HUES48 (cell line): Measurements from ENCODE around the gene LIPG.

Experiments used
- H3K27ac ChIP-seq: one replicate; pipeline ENCODE4 v1.7.0; 2013; ENCODE audit warnings: low read depth, low read length, inconsistent platforms
- H3K27me3 ChIP-seq: 2 replicates; pipeline ENCODE4 v1.6.1; 2013; ENCODE audit warnings: mild to moderate bottlenecking, low read length; ENCODE audit not compliant: control insufficient read depth, insufficient read depth
- H3K36me3 ChIP-seq: 2 replicates; pipeline ENCODE4 v1.6.1; 2013; ENCODE audit warnings: low read length; ENCODE audit not compliant: control insufficient read depth, insufficient read depth
- H3K4me1 ChIP-seq: 2 replicates; pipeline ENCODE4 v1.6.1; 2013; ENCODE audit warnings: mild to moderate bottlenecking, low read length; ENCODE audit not compliant: control insufficient read depth, insufficient read depth
- H3K4me3 ChIP-seq: 2 replicates; pipeline ENCODE4 v1.5.1; 2013; ENCODE audit warnings: mild to moderate bottlenecking, low read depth, low read length
- H3K9ac ChIP-seq: 2 replicates; pipeline ENCODE4 v1.6.1; 2013; ENCODE audit warnings: mild to moderate bottlenecking, low read depth, low read length, moderate library complexity
- H3K9me3 ChIP-seq: 2 replicates; pipeline ENCODE4 v1.6.1; 2013; ENCODE audit warnings: low read length; ENCODE audit not compliant: control insufficient read depth, insufficient read depth

LIPG gene

DNA sequence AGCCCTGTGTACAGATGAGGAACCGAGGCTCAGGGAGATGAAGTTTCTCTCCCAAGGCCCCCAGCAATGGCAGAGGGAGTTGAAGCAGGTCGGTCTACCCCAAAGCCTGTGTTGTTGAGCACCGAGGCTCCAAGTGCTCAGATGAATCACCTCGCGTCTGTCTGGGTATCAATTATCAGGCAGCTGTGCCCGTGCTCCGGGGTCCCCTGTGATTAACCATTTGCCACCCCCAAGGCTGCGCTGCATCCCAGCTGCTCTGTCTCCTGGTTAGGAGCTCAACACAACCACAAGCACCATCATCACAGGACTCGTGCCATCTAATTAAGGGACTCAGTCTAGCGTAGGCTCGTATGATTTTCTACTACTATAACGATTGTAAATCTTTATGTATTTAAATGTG, 27.1 kb downstream of the LIPG start:
- peaks cover 5% of the 10 kb centered on the region; the same call in 1 of the 2 replicates for H3K36me3 ChIP-seq
- H3K27ac ChIP-seq = no peak overlapping the region
- H3K9ac ChIP-seq = no peak overlapping the region
- no peaks in the 10 kb centered on the region for H3K9me3 ChIP-seq
- H3K27me3 ChIP-seq = no peaks in the 10 kb centered on the region
- H3K4me1 ChIP-seq = peaks cover 8% of the 10 kb centered on the region
- H3K4me3 ChIP-seq = no peak overlapping the region

GRCh38 chr18:49590608-49591007, 28.8 kb downstream of the LIPG start:
- H3K27me3 ChIP-seq = no peaks in the 10 kb centered on the region
- H3K9ac ChIP-seq = no peak overlapping the region
- H3K27ac ChIP-seq = no peak overlapping the region
- peaks cover 5% of the 10 kb centered on the region for H3K4me1 ChIP-seq
- H3K9me3 ChIP-seq = no peaks in the 10 kb centered on the region
- no peak overlapping the region for H3K4me3 ChIP-seq
- H3K36me3 ChIP-seq = peaks cover 5% of the 10 kb centered on the region; the same call in 1 of the 2 replicates

DNA sequence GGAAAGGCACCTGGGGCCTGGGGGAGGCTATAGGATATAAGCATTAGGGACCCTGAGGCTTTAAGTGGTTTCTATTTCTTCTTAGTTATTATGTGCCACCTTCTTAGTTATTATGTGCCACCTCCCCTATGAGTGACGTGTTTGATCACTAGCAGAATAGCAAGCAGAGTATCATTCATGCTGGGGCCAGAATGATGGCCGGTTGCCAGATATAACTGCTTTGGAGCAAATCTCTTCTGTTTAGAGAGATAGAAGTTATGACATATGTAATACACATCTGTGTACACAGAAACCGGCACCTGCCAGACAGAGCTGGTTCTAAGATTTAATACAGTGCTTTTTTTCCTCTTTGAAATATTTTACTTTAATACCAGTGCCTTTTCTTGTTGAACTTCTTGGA, 29.4 kb downstream of the LIPG start:
- no peak overlapping the region for H3K9ac ChIP-seq
- no peaks in the 10 kb centered on the region for H3K27me3 ChIP-seq
- H3K27ac ChIP-seq = no peak overlapping the region
- peaks cover 5% of the 10 kb centered on the region; the same call in 1 of the 2 replicates for H3K36me3 ChIP-seq
- H3K9me3 ChIP-seq = no peaks in the 10 kb centered on the region
- no peak overlapping the region for H3K4me3 ChIP-seq
- no peaks in the 10 kb centered on the region for H3K4me1 ChIP-seq

GRCh38 chr18:49591775-49592174, 29.9 kb downstream of the LIPG start:
- Histone ChIP-seq H3K4me1 (no peaks in the 10 kb centered on the region), H3K9ac (no peak overlapping the region), H3K27me3 (no peaks in the 10 kb centered on the region), H3K27ac (no peak overlapping the region), H3K36me3 (peaks cover 5% of the 10 kb centered on the region; the same call in 1 of the 2 replicates), H3K4me3 (no peak overlapping the region), H3K9me3 (no peaks in the 10 kb centered on the region)

GRCh38 chr18:49596687-49597086, 34.8 kb downstream of the LIPG start:
- H3K27me3 ChIP-seq = no peaks in the 10 kb centered on the region
- H3K9ac ChIP-seq = no peak overlapping the region
- no peaks in the 10 kb centered on the region for H3K36me3 ChIP-seq
- H3K4me1 ChIP-seq = peaks cover 4% of the 10 kb centered on the region; the same call in 1 of the 2 replicates
- no peak overlapping the region for H3K27ac ChIP-seq
- H3K9me3 ChIP-seq = no peaks in the 10 kb centered on the region
- no peak overlapping the region for H3K4me3 ChIP-seq

- Histone ChIP-seq H3K9me3 (no peaks in the 10 kb centered on the region), H3K27me3 (no peaks in the 10 kb centered on the region), H3K4me3 (no peak overlapping the region), H3K4me1 (peaks cover 4% of the 10 kb centered on the region; the same call in 1 of the 2 replicates), H3K27ac (no peak overlapping the region), H3K9ac (no peak overlapping the region), H3K36me3 (no peaks in the 10 kb centered on the region)
These were observed 35.5 kb downstream of the LIPG start for GRCh38 chr18:49597157-49597931.

- H3K9me3 ChIP-seq = no peaks in the 10 kb centered on the region
- H3K36me3 ChIP-seq = no peaks in the 10 kb centered on the region
- H3K27ac ChIP-seq = no peak overlapping the region
- H3K9ac ChIP-seq = no peak overlapping the region
- H3K4me1 ChIP-seq = peaks cover 4% of the 10 kb centered on the region; the same call in 1 of the 2 replicates
- H3K4me3 ChIP-seq = no peak overlapping the region
- H3K27me3 ChIP-seq = no peaks in the 10 kb centered on the region
These were observed 39.4 kb downstream of the LIPG start for GRCh38 chr18:49601211-49601610.

- no peak overlapping the region for H3K9ac ChIP-seq
- no peaks in the 10 kb centered on the region for H3K9me3 ChIP-seq
- H3K27ac ChIP-seq = no peak overlapping the region
- H3K4me3 ChIP-seq = no peak overlapping the region
- peaks cover 15% of the 10 kb centered on the region for H3K4me1 ChIP-seq
- H3K27me3 ChIP-seq = no peaks in the 10 kb centered on the region
- no peaks in the 10 kb centered on the region for H3K36me3 ChIP-seq
These were observed 46.8 kb downstream of the LIPG start for GRCh38 chr18:49608366-49609255.

DNA sequence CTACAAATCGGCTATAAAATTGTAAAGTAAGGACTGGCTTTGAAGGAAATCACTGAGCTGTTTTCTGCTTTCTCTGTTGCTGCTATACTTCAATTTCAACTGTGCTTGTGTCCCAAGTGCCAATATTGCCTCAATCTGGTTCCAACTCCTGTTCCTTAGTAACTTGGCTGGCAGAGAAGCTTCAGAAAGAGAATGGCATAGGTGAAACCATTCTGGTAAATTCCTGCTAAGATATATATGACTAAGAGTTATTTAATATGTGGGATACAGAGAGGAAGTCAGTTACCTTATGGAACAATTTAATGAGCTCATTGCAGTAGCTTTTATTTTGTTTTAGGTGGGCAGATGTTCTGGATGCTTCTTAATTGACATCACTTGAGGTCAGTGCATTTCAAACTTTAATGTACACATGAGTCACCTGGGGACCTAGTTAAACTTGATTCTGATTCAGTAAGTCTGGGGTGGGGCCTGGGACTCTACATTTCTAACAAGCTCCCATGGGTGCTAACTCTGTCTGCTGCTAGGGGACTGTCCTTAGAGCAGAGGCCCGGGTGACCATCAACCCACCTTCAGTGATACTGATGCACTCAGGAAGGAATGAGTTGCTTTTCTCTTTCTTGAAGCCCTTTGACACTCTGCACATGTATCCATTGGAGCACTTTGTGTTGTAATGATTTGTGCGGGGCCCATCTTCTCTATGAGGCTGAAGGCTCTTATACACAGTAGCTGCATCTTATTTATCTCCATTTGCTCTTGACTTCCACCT, 47.6 kb downstream of the LIPG start:
- Histone ChIP-seq H3K27ac (no peak overlapping the region), H3K9ac (no peak overlapping the region), H3K36me3 (no peaks in the 10 kb centered on the region), H3K4me3 (no peak overlapping the region), H3K27me3 (no peaks in the 10 kb centered on the region), H3K4me1 (peaks cover 22% of the 10 kb centered on the region), H3K9me3 (no peaks in the 10 kb centered on the region)

DNA sequence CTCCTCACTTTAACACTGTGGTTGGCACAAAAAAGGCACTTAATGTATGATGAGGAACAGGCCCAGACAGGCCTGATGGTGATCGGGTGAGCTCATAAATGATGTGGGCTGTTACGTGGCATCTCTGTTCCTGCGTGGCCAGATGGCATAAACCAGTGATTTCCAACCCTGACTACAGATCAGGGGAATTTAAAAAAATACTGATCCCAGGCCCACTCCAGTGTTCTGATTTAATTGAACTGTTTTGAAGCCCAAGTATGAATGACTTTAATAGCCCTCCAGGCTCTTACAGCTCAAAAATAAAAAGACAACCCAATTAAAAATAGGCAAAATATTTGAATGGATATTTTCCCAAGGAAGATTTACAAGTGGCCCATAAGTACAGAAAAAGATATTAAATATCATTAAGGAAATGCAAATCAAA, 48.2 kb downstream of the LIPG start:
- peaks cover 3% of the 10 kb centered on the region; the same call in 1 of the 2 replicates for H3K27me3 ChIP-seq
- H3K27ac ChIP-seq = no peak overlapping the region
- H3K36me3 ChIP-seq = no peaks in the 10 kb centered on the region
- H3K4me1 ChIP-seq = peaks cover 22% of the 10 kb centered on the region
- no peak overlapping the region for H3K9ac ChIP-seq
- no peak overlapping the region for H3K4me3 ChIP-seq
- H3K9me3 ChIP-seq = no peaks in the 10 kb centered on the region
